Measurements from ENCODE around the gene FBXO27. TPM values are rescaled to one million over a fixed set of nuclear protein-coding genes. Genes with fewer than 3 reads are reported as not detected.

The FBXO27 gene
- total RNA-seq, 4 donors from 2014 or later: 1.2 to 12.4 (median 3.6) TPM

- Histone ChIP-seq H3K9me3 (no peaks in the 10 kb centered on the region), H3K27me3 (no peaks in the 10 kb centered on the region), H3K27ac (no peak overlapping the region), H3K4me3 (no peak overlapping the region), H3K36me3 (no peaks in the 10 kb centered on the region), H3K4me1 (no peaks in the 10 kb centered on the region)
- no peak for TF ChIP-seq POLR2A (IDR thresholded peaks at IDR 0.05)
- no peak for TF ChIP-seq CTCF (IDR thresholded peaks at IDR 0.05)
- no peak for DNase-seq
These were observed 27.8 kb upstream of the FBXO27 start for GRCh38 chr19:39060171-39060570.

- TF ChIP-seq POLR2A (IDR thresholded peaks at IDR 0.05) (no peak), CTCF (IDR thresholded peaks at IDR 0.05) (no peak)
- H3K4me1 ChIP-seq: peaks cover 0 to 4% (median 0%) of the 10 kb centered on the region in 4 donors
- no peak overlapping the region for H3K27ac ChIP-seq
- no peak overlapping the region for H3K4me3 ChIP-seq
- DNase-seq: no peak
- H3K27me3 ChIP-seq: no peaks in the 10 kb centered on the region
- no peaks in the 10 kb centered on the region for H3K36me3 ChIP-seq
- no peaks in the 10 kb centered on the region for H3K9me3 ChIP-seq
These were observed 27.0 kb upstream of the FBXO27 start for GRCh38 chr19:39059302-39059701.

- Histone ChIP-seq H3K27ac (no peak overlapping the region), H3K4me1 (peaks cover 0 to 20% (median 0%) of the 10 kb centered on the region in 4 donors), H3K9me3 (no peaks in the 10 kb centered on the region), H3K27me3 (no peaks in the 10 kb centered on the region), H3K4me3 (no peak overlapping the region), H3K36me3 (no peaks in the 10 kb centered on the region)
- DNase-seq: no peak
- TF ChIP-seq CTCF (IDR thresholded peaks at IDR 0.05) (no peak), POLR2A (IDR thresholded peaks at IDR 0.05) (no peak)
These were observed 25.3 kb upstream of the FBXO27 start for GRCh38 chr19:39057615-39058014.

- H3K27me3 ChIP-seq: no peaks in the 10 kb centered on the region
- no peaks in the 10 kb centered on the region for H3K9me3 ChIP-seq
- peaks cover 0 to 23% (median 0%) of the 10 kb centered on the region in 4 donors for H3K4me1 ChIP-seq
- H3K36me3 ChIP-seq: no peaks in the 10 kb centered on the region
- DNase-seq: no peak
- TF ChIP-seq POLR2A (IDR thresholded peaks at IDR 0.05) (no peak), CTCF (IDR thresholded peaks at IDR 0.05) (no peak)
- H3K27ac ChIP-seq: peak overlapping the region in 2 of 4 donors; percentile 70 to 87
- H3K4me3 ChIP-seq: no peak overlapping the region
These were observed 21.7 kb upstream of the FBXO27 start for GRCh38 chr19:39054091-39054470.

- peaks cover 0 to 23% (median 0%) of the 10 kb centered on the region in 4 donors for H3K4me1 ChIP-seq
- peak in 2 of 3 donors; percentile 91 for DNase-seq
- H3K27ac ChIP-seq: peak overlapping the region in 2 of 4 donors; percentile 75 to 87
These were observed 21.1 kb upstream of the FBXO27 start for GRCh38 chr19:39053276-39054090.

More at GRCh38 chr19:39053276-39054090, 21.1 kb upstream of the FBXO27 start:
- TF ChIP-seq POLR2A (IDR thresholded peaks at IDR 0.05): peak in 1 of 2 donors; percentile 24
- peak in 2 of 6 experiments; percentile 2 to 4 for TF ChIP-seq CTCF (IDR thresholded peaks at IDR 0.05)
- Histone ChIP-seq H3K27me3 (no peaks in the 10 kb centered on the region), H3K9me3 (no peaks in the 10 kb centered on the region), H3K4me3 (no peak overlapping the region), H3K36me3 (no peaks in the 10 kb centered on the region)

Measured in Peyer's patch (tissue), 4 donors.